GM19452 (cell line): ENCODE data around the gene ELL3.
"Not testable (repeated sequence)": the region's sequence is repeated elsewhere in the genome, so short reads cannot be mapped to it uniquely, and the experiment has no call there.

Experiments used
- ATAC-seq: cut with Tn5 transposase; IDR thresholded peaks from one replicate; pipeline ENCODE4 v1.9.1; 2021; ENCODE audit not compliant: unreplicated experiment

Gene ELL3

GRCh38 chr15:43728053-43728725 is 48.6 kb downstream of the ELL3 start:
- not testable (repeated sequence) for ATAC-seq

- not testable (repeated sequence) for ATAC-seq
These were observed 50.5 kb downstream of the ELL3 start for GRCh38 chr15:43726306-43726705.

- no peak for ATAC-seq
These were observed 53.6 kb downstream of the ELL3 start for GRCh38 chr15:43723151-43723550.
